ENCODE data around the gene ELP1.
A peak's percentile ranks its signal among the peaks of the same experiment; 100 is the strongest.
"Not testable (repeated sequence)": the region's sequence is repeated elsewhere in the genome, so short reads cannot be mapped to it uniquely, and the experiment has no call there.

ELP1 gene

GRCh38 chr9:108910914-108911313, 23.0 kb downstream of the ELP1 start:
- no peak for DNase-seq (ENCODE audit: low read depth)
- TF ChIP-seq CTCF (conservative IDR thresholded peaks at IDR 0.05; ENCODE audit: low read depth, low read length): no peak
- no peak overlapping the region for H3K4me3 ChIP-seq (ENCODE audit: low read depth, low read length)

DNA sequence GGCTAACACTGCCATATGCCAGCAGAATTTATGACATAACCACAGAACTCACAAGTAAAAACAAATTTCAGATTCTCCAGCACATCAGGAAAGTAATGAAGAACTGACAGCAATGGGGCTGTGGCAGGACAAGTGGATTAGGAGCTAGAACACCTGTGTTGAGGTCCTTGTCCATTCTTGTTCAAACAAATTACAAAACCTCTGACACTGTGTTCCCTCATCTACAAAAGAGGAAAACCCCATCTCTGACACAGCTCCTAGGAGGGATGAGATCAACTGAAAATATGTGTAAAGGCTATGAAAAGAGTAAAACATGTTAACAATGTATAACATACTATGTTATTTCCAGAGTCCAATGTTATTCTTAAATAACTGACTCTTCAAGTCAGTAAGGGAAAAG, 23.5 kb downstream of the ELP1 start:
- TF ChIP-seq CTCF (conservative IDR thresholded peaks at IDR 0.05; ENCODE audit: low read depth, low read length): no peak
- no peak for DNase-seq (ENCODE audit: low read depth)
- H3K4me3 ChIP-seq (ENCODE audit: low read depth, low read length): no peak overlapping the region

DNA sequence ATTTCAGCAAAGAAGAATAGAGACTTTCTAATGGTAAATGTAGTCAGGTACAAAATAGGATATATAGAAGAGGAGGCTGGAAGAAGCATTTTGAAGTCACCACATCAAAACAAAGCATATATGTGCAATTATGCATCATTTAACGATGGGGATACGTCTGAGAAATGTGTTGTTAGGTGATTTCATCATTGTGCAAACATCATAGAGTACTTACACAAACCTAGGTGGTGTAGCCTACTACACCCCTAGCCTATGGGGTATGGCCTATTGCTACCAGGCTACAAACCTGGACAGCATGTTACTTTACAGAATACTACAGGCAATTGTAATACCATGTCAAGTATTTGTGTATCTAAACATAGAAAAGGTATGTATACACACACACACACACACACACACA, 28.4 kb downstream of the ELP1 start:
- DNase-seq (ENCODE audit: low read depth): no peak
- no peak overlapping the region for H3K4me3 ChIP-seq (ENCODE audit: low read depth, low read length)
- TF ChIP-seq CTCF (conservative IDR thresholded peaks at IDR 0.05; ENCODE audit: low read depth, low read length): no peak

DNA sequence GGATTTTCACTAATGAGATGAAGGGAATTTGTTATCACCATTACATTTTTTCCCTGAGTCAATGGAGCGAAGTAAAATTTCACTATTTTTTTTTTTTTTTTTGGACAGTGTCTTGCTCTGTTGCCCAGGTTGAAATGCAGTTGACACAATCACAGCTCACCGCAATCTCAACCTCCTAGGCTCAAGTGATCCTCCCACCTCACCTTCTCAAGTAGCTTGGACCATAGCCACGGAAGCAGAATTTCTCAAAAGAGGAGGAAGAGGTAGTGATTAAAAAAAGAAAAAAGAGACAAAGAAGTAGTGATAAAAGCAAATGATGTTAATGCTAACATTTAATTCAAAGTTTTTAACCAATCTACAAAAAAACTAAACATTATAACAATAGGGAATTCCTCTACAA, 29.8 kb downstream of the ELP1 start:
- no peak for DNase-seq (ENCODE audit: low read depth)

GRCh38 chr9:108903420-108904103, 30.4 kb downstream of the ELP1 start:
- no peak overlapping the region for H3K4me3 ChIP-seq (ENCODE audit: low read depth, low read length)
- DNase-seq (ENCODE audit: low read depth): peak; percentile 40
- no peak for TF ChIP-seq CTCF (conservative IDR thresholded peaks at IDR 0.05; ENCODE audit: low read depth, low read length)

More for the DNA sequence above, 29.8 kb downstream of the ELP1 start:
- TF ChIP-seq CTCF (conservative IDR thresholded peaks at IDR 0.05; ENCODE audit: low read depth, low read length): no peak
- no peak overlapping the region for H3K4me3 ChIP-seq (ENCODE audit: low read depth, low read length)

DNA sequence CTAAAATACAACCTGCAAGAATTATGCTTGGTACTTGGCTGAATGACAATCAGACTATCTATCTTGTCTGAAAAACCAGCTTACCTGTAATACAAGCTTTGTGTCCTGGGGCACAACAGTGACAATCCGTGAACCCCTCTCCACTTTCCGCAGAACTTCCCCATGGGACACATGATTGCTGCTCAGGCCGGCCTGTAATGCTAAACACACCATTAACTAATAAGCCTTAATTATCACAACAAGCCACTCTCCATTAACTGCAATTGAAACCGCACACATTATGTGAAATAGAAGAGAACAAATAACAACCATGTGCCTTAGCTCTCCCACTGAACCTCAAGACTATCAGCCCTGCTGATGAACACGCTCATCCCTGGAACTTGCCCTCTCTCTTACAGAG, 33.7 kb downstream of the ELP1 start:
- DNase-seq (ENCODE audit: low read depth): no peak
- TF ChIP-seq CTCF (conservative IDR thresholded peaks at IDR 0.05; ENCODE audit: low read depth, low read length): no peak
- no peak overlapping the region for H3K4me3 ChIP-seq (ENCODE audit: low read depth, low read length)

DNA sequence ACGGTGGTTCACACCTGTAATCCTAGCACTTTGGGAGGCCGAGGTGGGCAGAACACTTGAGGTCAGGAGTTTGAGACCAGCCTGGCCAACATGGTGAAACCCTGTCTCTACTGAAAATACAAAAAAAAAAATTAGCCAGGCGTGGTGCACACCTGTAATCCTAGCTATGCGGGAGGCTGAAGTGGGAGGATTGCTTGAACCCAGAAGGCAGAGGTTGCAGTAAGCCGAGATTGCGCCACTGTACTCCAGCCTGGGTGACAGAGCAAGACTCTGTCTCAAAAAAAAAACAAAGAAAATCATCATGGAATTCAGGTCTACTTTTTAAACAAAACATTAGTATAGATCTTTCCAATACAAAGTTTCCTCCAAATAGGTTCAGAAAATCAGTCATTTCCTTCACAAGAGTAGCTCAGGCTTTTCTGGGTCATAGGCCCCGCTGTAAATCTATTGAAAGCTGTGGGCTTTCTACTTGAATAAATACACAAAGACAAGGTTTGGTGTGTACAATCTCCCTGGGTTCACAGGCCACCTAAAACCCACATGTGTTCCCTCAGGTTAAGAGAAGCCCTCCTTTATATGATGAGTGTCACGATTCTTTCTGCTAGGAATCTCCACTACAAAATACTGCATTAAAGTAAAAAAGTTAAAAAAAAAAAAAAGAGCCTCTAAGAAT, 34.8 kb downstream of the ELP1 start:
- not testable (repeated sequence) for H3K4me3 ChIP-seq (ENCODE audit: low read depth, low read length)

More for the DNA sequence above, 34.8 kb downstream of the ELP1 start:
- DNase-seq (ENCODE audit: low read depth): not testable (repeated sequence)

All from choroid plexus epithelial cell (primary cell).